GM12874 (cell line): ENCODE data around the gene SLIT3.

Source experiments
- CTCF ChIP-seq: IDR thresholded peaks from 2 replicates; pipeline ENCODE4 v1.5.1; 2011; ENCODE audit warnings: low read depth, mild to moderate bottlenecking, control low read depth, low read length, moderate library complexity; ENCODE audit not compliant: insufficient read depth

Gene SLIT3

GRCh38 chr5:169176709-169177694 lies 123.9 kb downstream of the SLIT3 start:
- TF ChIP-seq CTCF, result no peak

GRCh38 chr5:169175733-169176132 lies 125.2 kb downstream of the SLIT3 start:
- no peak for TF ChIP-seq CTCF

DNA sequence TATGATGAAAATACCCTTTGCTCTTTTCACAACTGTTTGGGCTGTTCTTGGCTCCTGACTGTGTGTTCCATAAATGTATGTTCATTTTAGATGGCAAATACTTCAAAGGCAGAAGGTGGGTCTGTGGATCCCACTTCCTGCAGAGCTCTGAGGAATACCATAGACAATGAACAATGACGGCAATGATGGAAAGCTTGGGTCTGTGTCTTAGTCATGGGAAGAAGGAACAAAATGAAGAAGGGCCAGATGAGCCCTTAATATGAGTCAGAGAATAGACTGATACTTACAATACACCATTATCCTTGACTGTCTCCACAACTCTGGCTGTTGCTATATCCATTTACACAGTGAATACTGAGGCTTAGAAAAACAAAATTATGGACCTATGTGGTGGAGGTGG lies 126.0 kb downstream of the SLIT3 start:
- no peak for TF ChIP-seq CTCF

DNA sequence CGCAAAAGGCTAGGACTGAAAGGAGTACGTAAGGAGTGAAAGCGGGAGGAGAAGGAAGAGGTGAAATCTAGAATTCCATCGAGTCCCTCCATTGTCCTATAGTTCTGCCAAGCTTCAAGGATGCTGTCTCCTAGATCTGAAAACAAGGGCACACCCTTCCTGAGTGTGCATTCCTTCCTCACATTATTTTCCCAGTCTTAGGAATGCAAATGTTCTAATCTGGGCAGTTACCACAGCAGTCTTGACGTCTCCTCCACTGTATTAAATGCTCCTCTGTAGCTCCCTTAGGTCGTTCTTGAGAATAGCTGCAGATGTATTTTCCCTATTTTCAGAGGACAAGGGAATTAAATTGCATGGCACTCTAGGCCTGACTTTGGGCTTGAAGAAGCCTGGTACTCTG lies 127.6 kb downstream of the SLIT3 start:
- no peak for TF ChIP-seq CTCF

- TF ChIP-seq CTCF, result no peak
Observed at GRCh38 chr5:169171515-169171914, 129.4 kb downstream of the SLIT3 start.

GRCh38 chr5:169169783-169170182 lies 131.2 kb downstream of the SLIT3 start:
- no peak for TF ChIP-seq CTCF

- no peak for TF ChIP-seq CTCF
Observed at GRCh38 chr5:169168280-169168679, 132.7 kb downstream of the SLIT3 start.
